CD4-positive, alpha-beta T cell treated with Interleukin-4 for 4 hours (primary cell): ENCODE results near the gene HEXD.

ENCODE experiments used
- DNase-seq: peaks from one replicate; pipeline ENCODE4 v3.0.0-alpha.2; 2020

HEXD gene

GRCh38 chr17:82461827-82462524 is 43.8 kb downstream of the HEXD start:
- no peak for DNase-seq

GRCh38 chr17:82463391-82463790 is 45.2 kb downstream of the HEXD start:
- DNase-seq, result no peak

GRCh38 chr17:82463925-82464566 is 45.9 kb downstream of the HEXD start:
- DNase-seq, result no peak

DNA sequence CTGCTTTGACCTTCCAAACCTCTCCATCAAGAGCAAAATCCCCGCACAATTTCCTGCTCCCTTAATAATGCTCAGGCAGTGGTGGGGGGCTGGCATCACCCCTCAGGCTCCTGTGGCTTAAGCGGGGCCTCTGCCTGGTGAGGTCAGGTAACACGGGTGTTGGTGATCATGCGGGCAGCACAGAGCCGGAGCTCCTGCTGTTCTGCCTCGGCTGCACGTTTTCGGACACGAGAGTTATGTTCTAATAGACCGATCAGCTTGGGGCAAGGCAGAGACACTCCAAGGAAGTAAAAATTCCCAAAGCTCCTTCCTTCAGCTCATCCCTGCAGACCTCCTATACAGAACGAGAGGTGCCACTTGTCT is 46.4 kb downstream of the HEXD start:
- no peak for DNase-seq

- DNase-seq, result no peak
Observed at GRCh38 chr17:82465023-82465603, 47.0 kb downstream of the HEXD start.

GRCh38 chr17:82468692-82469091 is 50.5 kb downstream of the HEXD start:
- DNase-seq, result no peak

GRCh38 chr17:82470065-82470464 is 51.9 kb downstream of the HEXD start:
- DNase-seq, result no peak

GRCh38 chr17:82474223-82475010 is 56.3 kb downstream of the HEXD start:
- DNase-seq, result no peak

DNA sequence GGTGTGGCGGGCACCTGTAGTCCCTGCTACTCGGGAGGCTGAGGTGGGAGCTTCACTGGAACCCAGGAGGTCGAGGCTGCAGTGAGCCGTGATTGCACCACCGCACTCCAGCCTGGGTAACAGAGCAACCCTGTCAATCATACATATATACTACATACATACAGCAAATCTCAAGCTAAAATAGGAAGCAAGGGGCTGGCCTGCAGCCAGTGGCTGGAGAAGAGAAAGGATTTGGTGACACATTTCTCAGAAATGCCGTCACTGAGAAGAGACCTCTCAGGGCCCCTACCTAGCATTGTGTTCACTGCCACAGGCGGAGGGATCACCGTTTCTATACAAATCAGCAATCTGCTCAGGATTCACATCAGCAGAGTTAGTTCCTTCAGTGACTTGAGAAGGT is 57.3 kb downstream of the HEXD start:
- DNase-seq, result no peak

GRCh38 chr17:82477934-82478333 is 59.8 kb downstream of the HEXD start:
- no peak for DNase-seq

DNA sequence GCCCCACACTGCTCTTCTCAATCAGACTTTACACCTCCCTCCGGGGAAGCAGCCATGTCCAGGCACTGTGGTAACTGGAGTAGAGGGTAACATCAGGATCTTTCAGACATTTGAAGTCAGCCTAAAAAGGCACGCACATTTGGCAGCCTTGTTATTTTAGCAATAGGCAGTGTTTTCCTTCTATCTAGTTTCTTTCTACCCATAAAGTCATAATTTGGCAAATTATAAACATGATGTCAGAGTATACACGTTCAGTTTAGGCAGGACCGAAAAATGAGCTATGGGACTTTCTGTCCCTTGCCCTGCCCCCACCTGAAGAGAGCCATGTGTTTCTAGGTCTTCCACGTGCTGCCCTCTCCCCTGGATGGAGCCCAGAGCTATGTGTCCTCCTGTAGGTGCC is 61.5 kb downstream of the HEXD start:
- no peak for DNase-seq

DNA sequence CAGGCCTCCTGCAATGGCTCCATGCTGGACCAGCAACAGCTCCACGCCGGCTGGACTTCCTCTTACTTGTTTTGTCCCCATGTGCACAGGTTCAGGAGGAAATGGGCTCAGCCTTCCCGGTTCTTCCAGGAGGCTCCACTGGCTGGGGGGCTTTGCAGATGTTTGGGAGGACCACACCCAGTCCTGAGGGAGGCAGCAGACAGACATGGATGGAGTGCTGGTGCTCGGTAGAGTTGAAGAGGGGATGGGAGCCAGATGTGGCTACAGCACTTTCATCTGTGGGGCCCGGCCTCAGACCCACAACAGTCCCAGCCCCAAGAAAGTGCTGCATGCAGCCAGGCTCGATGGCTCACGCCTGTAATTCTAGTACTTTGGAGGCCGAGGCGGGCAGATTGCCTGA is 62.2 kb downstream of the HEXD start:
- DNase-seq, result no peak

GRCh38 chr17:82483204-82483660 is 65.1 kb downstream of the HEXD start:
- DNase-seq, result no peak

DNA sequence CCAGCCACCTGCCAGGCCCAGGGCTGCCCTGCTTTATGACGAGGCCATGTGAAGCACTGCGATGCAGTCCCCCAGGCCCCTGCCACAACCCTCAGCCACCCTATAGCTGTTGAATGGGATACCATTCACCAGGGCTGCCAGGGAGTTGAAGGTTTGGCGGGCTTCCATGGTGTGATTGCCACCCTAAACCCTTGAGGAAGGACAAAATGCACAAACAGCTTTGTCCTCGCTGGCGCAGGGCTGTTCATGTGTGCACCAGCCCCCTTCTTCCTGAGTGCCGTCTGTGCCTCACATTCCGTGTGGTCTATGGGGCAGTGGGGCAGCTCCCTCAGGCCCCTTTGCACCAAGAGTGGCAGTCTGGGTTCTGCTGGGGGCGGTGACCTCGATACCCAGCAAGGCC is 65.7 kb downstream of the HEXD start:
- no peak for DNase-seq

DNA sequence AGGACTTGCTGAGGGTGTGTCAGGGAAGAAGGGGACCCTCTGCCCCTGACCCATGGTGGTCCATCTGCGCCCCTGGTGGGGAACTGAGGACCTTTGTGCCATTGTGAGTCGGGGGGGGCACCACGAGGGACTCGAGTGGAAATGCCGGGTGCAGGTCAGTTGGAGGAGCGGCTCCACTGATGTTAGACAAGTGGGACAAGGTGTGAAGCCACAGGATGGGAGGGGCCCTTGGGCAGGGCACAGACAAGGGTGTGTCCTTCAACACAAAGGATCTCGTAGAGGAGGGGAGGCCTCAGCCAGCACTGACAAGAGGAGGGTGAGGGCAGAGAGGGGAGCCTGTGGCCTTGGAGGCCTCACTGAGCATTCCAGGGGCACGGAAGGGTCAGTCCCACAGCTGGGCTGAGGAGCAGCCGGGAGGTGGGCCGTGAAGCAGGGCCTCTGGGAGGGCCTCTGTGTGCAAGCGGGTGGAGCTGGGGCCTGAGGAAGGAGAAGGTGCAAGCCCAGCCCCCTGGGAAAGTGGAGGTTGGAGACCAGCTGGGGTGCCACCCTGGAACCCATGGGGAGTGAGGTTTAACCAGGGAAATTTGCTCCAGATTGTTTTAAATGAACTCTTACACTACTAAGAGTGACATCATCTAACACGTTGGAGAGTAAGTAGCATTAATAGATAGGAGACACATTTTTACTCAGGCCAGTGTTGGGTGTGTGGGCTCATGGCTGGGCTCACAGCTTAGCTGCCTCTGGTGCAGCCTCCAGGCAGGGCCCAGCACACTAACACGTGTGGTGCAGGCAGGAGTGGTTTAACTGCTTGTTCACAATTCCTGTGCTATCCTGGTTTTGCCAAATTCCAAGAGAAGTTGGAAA is 68.3 kb downstream of the HEXD start:
- DNase-seq, result no peak

DNA sequence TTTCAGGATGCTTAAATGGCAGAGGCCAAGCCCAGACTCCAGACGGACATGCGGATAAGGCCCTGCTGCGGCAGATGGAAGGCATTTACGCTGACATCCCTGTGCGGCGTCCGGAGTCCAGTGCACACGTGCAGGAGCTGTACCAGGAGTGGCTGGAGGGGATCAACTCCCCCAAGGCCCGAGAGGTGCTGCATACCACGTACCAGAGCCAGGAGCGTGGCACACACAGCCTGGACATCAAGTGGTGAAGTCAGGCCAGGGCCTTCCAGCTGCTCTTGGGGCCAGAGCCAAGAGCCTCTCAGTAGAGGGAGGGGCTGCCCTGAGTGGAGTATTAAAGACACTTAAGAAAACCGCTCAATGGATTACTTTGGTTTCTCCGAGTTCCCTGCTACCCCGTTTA is 69.8 kb downstream of the HEXD start:
- DNase-seq, result no peak

GRCh38 chr17:82489117-82489516 is 71.0 kb downstream of the HEXD start:
- DNase-seq, result no peak

DNA sequence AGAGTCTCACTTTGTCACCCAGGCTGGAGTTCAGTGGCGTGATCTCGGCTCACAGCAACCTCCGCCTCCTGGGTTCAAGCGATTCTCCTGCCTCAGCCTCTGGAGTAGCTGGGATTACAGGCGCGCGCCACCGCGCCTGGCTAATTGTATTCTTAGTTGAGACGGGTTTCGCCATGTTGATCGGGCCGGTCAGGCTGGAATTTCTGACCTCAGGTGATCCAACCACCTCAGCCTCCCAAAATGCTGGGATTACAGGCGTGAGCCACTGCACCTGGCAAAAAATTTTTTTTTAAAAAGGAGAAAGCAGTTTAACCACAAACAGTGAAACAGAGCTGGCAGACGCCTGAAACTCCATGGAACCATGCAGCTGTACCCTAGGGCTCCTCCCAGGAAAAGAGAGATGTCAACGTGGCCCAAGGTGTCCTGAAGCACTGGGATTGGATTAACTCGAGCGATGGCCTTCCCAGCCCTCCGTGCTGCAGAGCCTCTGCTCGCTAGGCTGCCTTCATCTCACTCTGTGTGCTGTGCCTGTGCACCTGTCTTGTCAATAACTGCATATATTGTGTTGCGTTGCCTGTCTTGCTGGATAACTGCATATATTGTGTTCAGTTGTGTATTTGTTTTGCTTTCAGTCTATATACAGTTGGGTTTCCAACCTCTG is 71.8 kb downstream of the HEXD start:
- DNase-seq, result no peak

- DNase-seq, result no peak
Observed at GRCh38 chr17:82490512-82491195, 72.5 kb downstream of the HEXD start.

DNA sequence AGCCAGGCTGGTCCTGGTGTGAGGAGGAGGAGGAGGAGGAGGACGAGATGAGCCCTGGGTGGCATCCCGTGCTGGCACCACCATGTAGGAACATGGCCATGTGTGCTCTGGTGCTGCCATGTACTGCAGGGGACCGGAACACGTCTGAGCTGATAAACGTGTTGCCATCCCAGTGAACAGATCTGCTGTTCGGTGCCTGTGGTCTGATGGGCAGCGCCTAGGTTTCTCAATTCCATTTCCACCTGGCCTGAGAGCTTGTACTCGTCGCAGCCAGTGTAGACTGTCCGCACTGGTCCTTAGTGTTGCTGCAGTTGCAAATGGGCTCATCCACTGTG is 73.0 kb downstream of the HEXD start:
- DNase-seq, result no peak

DNA sequence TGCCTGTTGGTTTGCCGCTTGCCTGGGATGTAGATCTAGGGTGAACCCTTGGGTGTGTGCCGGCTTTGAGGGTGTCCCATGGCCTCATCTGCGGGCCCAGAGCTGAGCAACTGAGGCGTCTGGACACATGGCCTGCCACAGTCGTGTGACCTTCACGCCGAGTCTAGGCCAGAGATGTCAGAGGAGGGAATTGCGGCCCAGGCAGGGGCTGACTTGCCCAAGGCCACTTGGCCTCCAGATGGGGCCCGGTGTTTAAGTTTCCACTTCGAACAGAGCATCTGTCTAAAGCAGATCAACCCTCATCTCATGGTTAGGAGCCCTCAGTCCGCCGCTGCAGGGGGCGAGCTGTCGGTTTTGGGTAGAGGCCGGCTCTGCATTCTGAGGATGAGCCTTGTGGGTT is 73.4 kb downstream of the HEXD start:
- no peak for DNase-seq
